ENCODE results near the gene KAT2B. TPM values are rescaled to one million over a fixed set of nuclear protein-coding genes. Genes with fewer than 3 reads are reported as not detected.

Gene KAT2B
- total RNA-seq, 1 donor, result 15.9 TPM

DNA sequence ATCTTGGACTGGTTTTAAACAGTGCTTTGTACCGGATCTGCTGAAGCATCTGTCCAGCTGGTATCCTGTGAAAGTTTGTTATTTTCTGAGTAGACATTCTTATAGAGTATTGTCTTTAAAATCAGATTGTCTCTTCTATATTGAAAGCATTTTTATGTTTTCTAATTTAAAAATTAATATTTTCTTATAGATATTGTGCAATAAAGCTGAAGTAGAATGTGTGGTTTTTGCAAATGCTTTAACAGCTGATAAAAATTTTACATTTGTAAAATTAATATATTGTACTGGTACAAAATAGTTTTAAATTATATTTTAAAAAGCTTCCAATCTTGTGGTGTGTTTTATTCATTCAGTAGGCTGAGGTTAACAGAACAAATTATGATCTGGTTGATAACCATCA, 113.8 kb downstream of the KAT2B start:
- H2AFZ ChIP-seq (ENCODE audit: low read length), result no peak overlapping the region
- no peaks in the 10 kb centered on the region for H3K9me3 ChIP-seq (ENCODE audit: low read depth, low read length)
- TF ChIP-seq, protein P1, sequence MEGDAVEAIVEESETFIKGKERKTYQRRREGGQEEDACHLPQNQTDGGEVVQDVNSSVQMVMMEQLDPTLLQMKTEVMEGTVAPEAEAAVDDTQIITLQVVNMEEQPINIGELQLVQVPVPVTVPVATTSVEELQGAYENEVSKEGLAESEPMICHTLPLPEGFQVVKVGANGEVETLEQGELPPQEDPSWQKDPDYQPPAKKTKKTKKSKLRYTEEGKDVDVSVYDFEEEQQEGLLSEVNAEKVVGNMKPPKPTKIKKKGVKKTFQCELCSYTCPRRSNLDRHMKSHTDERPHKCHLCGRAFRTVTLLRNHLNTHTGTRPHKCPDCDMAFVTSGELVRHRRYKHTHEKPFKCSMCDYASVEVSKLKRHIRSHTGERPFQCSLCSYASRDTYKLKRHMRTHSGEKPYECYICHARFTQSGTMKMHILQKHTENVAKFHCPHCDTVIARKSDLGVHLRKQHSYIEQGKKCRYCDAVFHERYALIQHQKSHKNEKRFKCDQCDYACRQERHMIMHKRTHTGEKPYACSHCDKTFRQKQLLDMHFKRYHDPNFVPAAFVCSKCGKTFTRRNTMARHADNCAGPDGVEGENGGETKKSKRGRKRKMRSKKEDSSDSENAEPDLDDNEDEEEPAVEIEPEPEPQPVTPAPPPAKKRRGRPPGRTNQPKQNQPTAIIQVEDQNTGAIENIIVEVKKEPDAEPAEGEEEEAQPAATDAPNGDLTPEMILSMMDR (IDR thresholded peaks at IDR 0.05; ENCODE audit: extremely low read depth, low read depth, low read length), result no peak
- H3K4me1 ChIP-seq (ENCODE audit: insufficient read depth, low read length), result no peaks in the 10 kb centered on the region
- no peaks in the 10 kb centered on the region for H3K27me3 ChIP-seq (ENCODE audit: insufficient read depth, low read length)
- no peak overlapping the region for H3K27ac ChIP-seq (ENCODE audit: low read depth, low read length)
- DNase-seq (ENCODE audit: insufficient read length, low spot score, missing footprints), result no peak
- H3K4me3 ChIP-seq (ENCODE audit: insufficient read depth, low read length), result no peak overlapping the region
- no peaks in the 10 kb centered on the region for H3K79me2 ChIP-seq (ENCODE audit: insufficient read depth, low read length)
- no peaks in the 10 kb centered on the region for H4K20me1 ChIP-seq (ENCODE audit: insufficient read depth, low read length)
- no peak overlapping the region for H3K4me2 ChIP-seq (ENCODE audit: insufficient read depth, low read length)
- H3K36me3 ChIP-seq (ENCODE audit: insufficient read depth, low read length), result peaks cover 3% of the 10 kb centered on the region

GRCh38 chr3:20154928-20155327, 114.7 kb downstream of the KAT2B start:
- DNase-seq (ENCODE audit: insufficient read length, low spot score, missing footprints), result no peak
- Histone ChIP-seq H3K79me2 (ENCODE audit: insufficient read depth, low read length) (no peaks in the 10 kb centered on the region), H3K9me3 (ENCODE audit: low read depth, low read length) (no peaks in the 10 kb centered on the region), H2AFZ (ENCODE audit: low read length) (no peak overlapping the region), H3K4me3 (ENCODE audit: insufficient read depth, low read length) (no peak overlapping the region), H4K20me1 (ENCODE audit: insufficient read depth, low read length) (no peaks in the 10 kb centered on the region), H3K27ac (ENCODE audit: low read depth, low read length) (no peak overlapping the region), H3K27me3 (ENCODE audit: insufficient read depth, low read length) (no peaks in the 10 kb centered on the region), H3K4me1 (ENCODE audit: insufficient read depth, low read length) (no peaks in the 10 kb centered on the region), H3K4me2 (ENCODE audit: insufficient read depth, low read length) (no peak overlapping the region), H3K36me3 (ENCODE audit: insufficient read depth, low read length) (peaks cover 3% of the 10 kb centered on the region)
- TF ChIP-seq, protein P1 (IDR thresholded peaks at IDR 0.05; ENCODE audit: extremely low read depth, low read depth, low read length), result no peak

GRCh38 chr3:20160230-20160629, 120.0 kb downstream of the KAT2B start:
- TF ChIP-seq, protein P1 (IDR thresholded peaks at IDR 0.05; ENCODE audit: extremely low read depth, low read depth, low read length), result no peak
- no peak overlapping the region for H3K4me2 ChIP-seq (ENCODE audit: insufficient read depth, low read length)
- no peaks in the 10 kb centered on the region for H4K20me1 ChIP-seq (ENCODE audit: insufficient read depth, low read length)
- DNase-seq (ENCODE audit: insufficient read length, low spot score, missing footprints), result no peak
- H3K36me3 ChIP-seq (ENCODE audit: insufficient read depth, low read length), result peaks cover 3% of the 10 kb centered on the region
- H3K4me1 ChIP-seq (ENCODE audit: insufficient read depth, low read length), result no peaks in the 10 kb centered on the region
- H2AFZ ChIP-seq (ENCODE audit: low read length), result no peak overlapping the region
- no peaks in the 10 kb centered on the region for H3K27me3 ChIP-seq (ENCODE audit: insufficient read depth, low read length)
- no peaks in the 10 kb centered on the region for H3K9me3 ChIP-seq (ENCODE audit: low read depth, low read length)
- no peak overlapping the region for H3K27ac ChIP-seq (ENCODE audit: low read depth, low read length)
- H3K79me2 ChIP-seq (ENCODE audit: insufficient read depth, low read length), result no peaks in the 10 kb centered on the region
- H3K4me3 ChIP-seq (ENCODE audit: insufficient read depth, low read length), result no peak overlapping the region

DNA sequence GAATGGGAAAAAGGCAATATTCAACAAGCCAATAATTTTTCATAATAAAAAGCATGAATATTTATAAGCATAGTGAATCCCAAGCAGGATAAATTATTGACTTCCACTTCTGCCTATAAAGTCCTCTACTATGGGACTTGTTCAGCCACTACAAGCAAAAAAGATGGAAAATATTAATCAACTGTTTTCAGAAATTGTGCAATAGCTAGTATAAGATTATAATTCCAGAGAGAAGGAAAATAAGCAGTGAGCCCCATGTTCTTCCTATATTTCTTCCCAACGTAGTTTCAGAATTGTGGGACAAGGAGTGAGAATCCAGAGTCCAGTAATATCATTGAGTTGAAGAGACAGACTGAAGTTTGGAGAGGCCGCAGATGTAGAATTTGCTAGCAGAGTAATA, 121.5 kb downstream of the KAT2B start:
- H3K27ac ChIP-seq (ENCODE audit: low read depth, low read length), result no peak overlapping the region
- DNase-seq (ENCODE audit: insufficient read length, low spot score, missing footprints), result no peak
- peaks cover 3% of the 10 kb centered on the region for H3K36me3 ChIP-seq (ENCODE audit: insufficient read depth, low read length)
- no peaks in the 10 kb centered on the region for H4K20me1 ChIP-seq (ENCODE audit: insufficient read depth, low read length)
- H3K4me2 ChIP-seq (ENCODE audit: insufficient read depth, low read length), result no peak overlapping the region
- H3K4me1 ChIP-seq (ENCODE audit: insufficient read depth, low read length), result no peaks in the 10 kb centered on the region
- TF ChIP-seq, protein P1 (IDR thresholded peaks at IDR 0.05; ENCODE audit: extremely low read depth, low read depth, low read length), result no peak
- no peaks in the 10 kb centered on the region for H3K9me3 ChIP-seq (ENCODE audit: low read depth, low read length)
- no peaks in the 10 kb centered on the region for H3K27me3 ChIP-seq (ENCODE audit: insufficient read depth, low read length)
- no peak overlapping the region for H3K4me3 ChIP-seq (ENCODE audit: insufficient read depth, low read length)
- H2AFZ ChIP-seq (ENCODE audit: low read length), result peak overlapping the region; percentile 29
- H3K79me2 ChIP-seq (ENCODE audit: insufficient read depth, low read length), result no peaks in the 10 kb centered on the region
